Measurements from ENCODE around the gene EVI2B.
"Not testable (repeated sequence)": the region's sequence is repeated elsewhere in the genome, so short reads cannot be mapped to it uniquely, and the experiment has no call there.

Gene EVI2B

DNA sequence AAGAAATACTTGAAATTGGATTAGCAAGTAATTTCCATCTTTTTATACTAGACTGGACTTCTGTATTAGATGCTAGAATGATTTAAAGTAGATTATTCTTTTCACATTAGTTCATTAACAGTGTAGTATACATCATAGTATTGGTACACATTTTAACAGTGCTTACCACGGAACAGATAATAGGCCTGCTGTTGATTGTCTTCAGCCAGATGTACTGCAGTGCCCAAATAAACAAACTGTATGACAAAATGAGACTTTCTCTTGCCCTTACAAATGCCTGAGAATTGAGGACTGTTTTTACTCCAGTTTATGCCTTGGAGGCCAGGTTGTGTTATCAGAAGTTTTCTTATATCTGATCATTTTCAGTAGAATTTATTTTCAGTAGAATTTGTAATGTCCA lies 6.9 kb upstream of the EVI2B start:
- H3K27ac ChIP-seq (ENCODE audit: insufficient read depth in 1 of 2, low read depth in 1 of 2, low read length in 2 of 2, poor library complexity in 1 of 2, severe bottlenecking in 2 of 2), result peak overlapping the region; percentile 74 to 90
- POLR2A ChIA-PET, result no interaction called here
- H3K4me3 ChIP-seq (ENCODE audit: control insufficient read depth in 1 of 7, extremely low read depth in 1 of 7, insufficient read depth in 4 of 7, low read depth in 2 of 7, low read length in 6 of 7), result peak overlapping the region in 6 of 7 experiments; percentile 58 to 85 (median 73)
- peaks cover 28 to 63% (median 56%) of the 10 kb centered on the region in 4 experiments for H3K4me1 ChIP-seq (ENCODE audit: control extremely low read depth in 1 of 4, control insufficient read depth in 4 of 4, insufficient read depth in 4 of 4, low read length in 3 of 4)
- H3K9me3 ChIP-seq (ENCODE audit: control extremely low read depth in 1 of 5, control insufficient read depth in 4 of 5, insufficient read depth in 2 of 5, low read depth in 1 of 5, low read length in 4 of 5), result no peaks in the 10 kb centered on the region
- CTCF ChIA-PET, result interaction anchor here (1.2 to 1.6 kb wide), 2 partner anchors 11 to 57 kb away, joined by 3 to 5 read pairs; no protein-coding TSS in a partner anchor
- no peaks in the 10 kb centered on the region for H3K27me3 ChIP-seq (replicated peaks in 2 of 5; ENCODE audit: control insufficient read depth in 4 of 5, insufficient read depth in 5 of 5, low read length in 4 of 5)
- WGBS (ENCODE audit: insufficient coverage), result no CpG with 5 or more reads among the region's 1 CpG
- peaks cover 0 to 2% (median 0%) of the 10 kb centered on the region in 4 experiments for H3K36me3 ChIP-seq (ENCODE audit: control insufficient read depth in 4 of 4, insufficient read depth in 4 of 4, low read length in 3 of 4)
- DNase-seq, result peak in 1 of 3 donors; percentile 22

DNA sequence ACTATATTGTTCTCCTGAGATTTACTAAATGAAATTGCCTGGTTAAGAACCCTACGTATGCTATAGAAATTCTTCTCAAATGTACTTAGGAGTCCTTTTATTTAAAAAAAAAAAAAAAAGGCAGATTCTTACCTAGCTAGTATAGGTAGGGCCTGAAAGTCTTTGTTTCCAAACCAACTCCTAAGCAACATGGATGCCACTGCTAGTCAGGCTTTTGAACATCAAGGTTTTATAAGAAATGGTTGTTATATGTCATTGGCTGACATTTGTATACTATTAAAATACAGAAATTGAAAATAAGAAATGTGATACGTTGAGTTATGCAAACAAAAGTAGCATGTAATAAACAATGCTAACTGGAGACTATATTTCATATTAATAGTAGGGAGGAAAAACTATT lies 6.4 kb upstream of the EVI2B start:
- H3K27me3 ChIP-seq (replicated peaks in 2 of 5; ENCODE audit: control insufficient read depth in 4 of 5, insufficient read depth in 5 of 5, low read length in 4 of 5), result no peaks in the 10 kb centered on the region
- no peaks in the 10 kb centered on the region for H3K36me3 ChIP-seq (ENCODE audit: control insufficient read depth in 4 of 4, insufficient read depth in 4 of 4, low read length in 3 of 4)
- H3K9me3 ChIP-seq (ENCODE audit: control extremely low read depth in 1 of 5, control insufficient read depth in 4 of 5, insufficient read depth in 2 of 5, low read depth in 1 of 5, low read length in 4 of 5), result no peaks in the 10 kb centered on the region
- ChIA-PET POLR2A (interaction anchor here (1.5 kb wide), 1 partner anchor 10 kb away, joined by 7 read pairs; no protein-coding TSS in a partner anchor), CTCF (interaction anchor here (1.1 to 1.6 kb wide), 3 partner anchors 9 to 57 kb away, joined by 3 to 5 read pairs (median 4); no protein-coding TSS in a partner anchor)
- H3K4me1 ChIP-seq (ENCODE audit: control extremely low read depth in 1 of 4, control insufficient read depth in 4 of 4, insufficient read depth in 4 of 4, low read length in 3 of 4), result peaks cover 28 to 68% (median 61%) of the 10 kb centered on the region in 4 experiments
- WGBS (ENCODE audit: insufficient coverage), result no CpG with 5 or more reads among the region's 2 CpGs
- no peak for DNase-seq
- H3K4me3 ChIP-seq (ENCODE audit: control insufficient read depth in 1 of 7, extremely low read depth in 1 of 7, insufficient read depth in 4 of 7, low read depth in 2 of 7, low read length in 6 of 7), result peak overlapping the region in 6 of 7 experiments; percentile 4 to 85 (median 73)
- H3K27ac ChIP-seq (ENCODE audit: insufficient read depth in 1 of 2, low read depth in 1 of 2, low read length in 2 of 2, poor library complexity in 1 of 2, severe bottlenecking in 2 of 2), result peak overlapping the region; percentile 74 to 90

DNA sequence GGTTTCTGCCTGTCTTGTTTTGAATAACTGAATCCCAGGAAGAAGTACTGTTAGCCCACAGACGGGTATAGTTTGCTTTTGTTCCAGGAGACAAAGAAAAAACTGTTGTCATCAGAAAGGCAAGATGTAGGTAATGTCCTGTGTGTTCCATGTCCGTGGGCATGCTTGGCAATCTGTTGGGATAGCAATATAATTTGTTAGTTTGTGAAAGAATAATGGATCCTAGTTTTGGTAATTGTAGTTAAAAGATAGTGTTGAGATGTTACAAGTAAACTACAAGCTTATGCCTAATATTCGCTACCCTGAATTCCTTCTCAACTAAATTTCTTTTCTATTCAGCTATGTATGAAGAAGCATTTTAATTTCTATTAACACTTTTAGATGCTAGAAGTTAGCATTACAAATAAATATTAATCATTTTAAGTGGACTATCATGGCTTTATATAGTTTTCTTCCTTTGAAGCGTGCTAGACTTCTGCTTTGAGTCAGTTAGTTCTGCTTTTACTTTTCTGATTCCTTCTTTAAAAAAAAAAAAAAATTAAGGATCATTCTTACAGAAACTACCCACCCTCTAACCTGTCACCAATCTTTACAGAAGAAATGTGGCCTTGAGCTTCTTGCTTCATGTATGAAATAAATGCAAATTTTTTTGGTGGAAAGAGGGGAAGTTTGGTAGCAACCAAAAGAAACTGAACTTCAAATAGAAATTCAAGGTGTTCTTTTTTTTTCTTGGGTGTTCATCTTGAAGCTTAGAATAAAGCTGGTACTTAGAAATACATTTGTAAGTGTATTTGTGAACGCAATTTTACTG lies 5.2 kb upstream of the EVI2B start:
- peak overlapping the region in 6 of 7 experiments; percentile 38 to 85 (median 73) for H3K4me3 ChIP-seq (ENCODE audit: control insufficient read depth in 1 of 7, extremely low read depth in 1 of 7, insufficient read depth in 4 of 7, low read depth in 2 of 7, low read length in 6 of 7)
- POLR2A ChIA-PET, result interaction anchor here (1.5 kb wide), 1 partner anchor 9 kb away, joined by 7 read pairs; no protein-coding TSS in a partner anchor
- CTCF ChIA-PET, result interaction anchor here (0.6 to 1.8 kb wide), 2 partner anchors 49 to 54 kb away, joined by 3 to 5 read pairs; no protein-coding TSS in a partner anchor
- WGBS (ENCODE audit: insufficient coverage), result 0% methylated on average over 1 of the region's 5 CpGs
- peak; percentile 48 to 87 (median 83) for DNase-seq
- peaks cover 32 to 79% (median 69%) of the 10 kb centered on the region in 4 experiments for H3K4me1 ChIP-seq (ENCODE audit: control extremely low read depth in 1 of 4, control insufficient read depth in 4 of 4, insufficient read depth in 4 of 4, low read length in 3 of 4)
- no peaks in the 10 kb centered on the region for H3K36me3 ChIP-seq (ENCODE audit: control insufficient read depth in 4 of 4, insufficient read depth in 4 of 4, low read length in 3 of 4)
- peak overlapping the region; percentile 74 to 90 for H3K27ac ChIP-seq (ENCODE audit: insufficient read depth in 1 of 2, low read depth in 1 of 2, low read length in 2 of 2, poor library complexity in 1 of 2, severe bottlenecking in 2 of 2)
- H3K9me3 ChIP-seq (ENCODE audit: control extremely low read depth in 1 of 5, control insufficient read depth in 4 of 5, insufficient read depth in 2 of 5, low read depth in 1 of 5, low read length in 4 of 5), result no peaks in the 10 kb centered on the region
- no peaks in the 10 kb centered on the region for H3K27me3 ChIP-seq (replicated peaks in 2 of 5; ENCODE audit: control insufficient read depth in 4 of 5, insufficient read depth in 5 of 5, low read length in 4 of 5)

DNA sequence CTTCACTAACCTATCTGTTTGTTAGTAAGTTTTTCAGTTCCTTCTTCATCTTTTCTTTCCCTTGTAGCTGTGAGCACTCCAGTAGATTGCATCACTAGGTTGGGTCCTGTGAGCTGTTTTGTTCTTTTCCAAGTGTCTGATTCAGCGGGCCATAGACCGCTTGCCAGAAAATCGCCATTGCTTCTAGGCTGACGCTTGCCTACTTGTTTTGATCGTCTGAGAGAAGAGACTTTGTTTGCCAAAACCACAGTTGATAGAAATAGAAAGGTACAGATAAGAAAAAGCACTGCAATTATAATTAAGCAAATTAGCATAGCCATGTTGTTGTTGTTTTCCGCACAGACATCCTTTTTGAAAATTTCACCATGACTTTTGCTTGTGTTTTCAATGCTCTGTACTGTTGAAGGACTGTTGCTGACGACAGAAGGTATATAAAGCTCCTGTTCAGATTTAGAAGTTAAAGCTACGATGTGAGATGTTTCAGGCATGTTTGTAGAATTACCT lies 4.5 kb upstream of the EVI2B start:
- ChIA-PET CTCF (interaction anchor here (1.8 kb wide), 1 partner anchor 54 kb away, joined by 5 read pairs; no protein-coding TSS in a partner anchor), POLR2A (no interaction called here)
- Histone ChIP-seq H3K36me3 (ENCODE audit: control insufficient read depth in 4 of 4, insufficient read depth in 4 of 4, low read length in 3 of 4) (no peaks in the 10 kb centered on the region), H3K4me1 (ENCODE audit: control extremely low read depth in 1 of 4, control insufficient read depth in 4 of 4, insufficient read depth in 4 of 4, low read length in 3 of 4) (peaks cover 32 to 80% (median 69%) of the 10 kb centered on the region in 4 experiments), H3K27me3 (replicated peaks in 2 of 5; ENCODE audit: control insufficient read depth in 4 of 5, insufficient read depth in 5 of 5, low read length in 4 of 5) (no peaks in the 10 kb centered on the region), H3K27ac (ENCODE audit: insufficient read depth in 1 of 2, low read depth in 1 of 2, low read length in 2 of 2, poor library complexity in 1 of 2, severe bottlenecking in 2 of 2) (peak overlapping the region; percentile 74 to 90), H3K4me3 (ENCODE audit: control insufficient read depth in 1 of 7, extremely low read depth in 1 of 7, insufficient read depth in 4 of 7, low read depth in 2 of 7, low read length in 6 of 7) (peak overlapping the region in 6 of 7 experiments; percentile 38 to 83 (median 66)), H3K9me3 (ENCODE audit: control extremely low read depth in 1 of 5, control insufficient read depth in 4 of 5, insufficient read depth in 2 of 5, low read depth in 1 of 5, low read length in 4 of 5) (no peaks in the 10 kb centered on the region)
- DNase-seq, result peak in 2 of 3 donors; percentile 53 to 54
- 50% methylated on average over 2 of the region's 8 CpGs for WGBS (ENCODE audit: insufficient coverage)

DNA sequence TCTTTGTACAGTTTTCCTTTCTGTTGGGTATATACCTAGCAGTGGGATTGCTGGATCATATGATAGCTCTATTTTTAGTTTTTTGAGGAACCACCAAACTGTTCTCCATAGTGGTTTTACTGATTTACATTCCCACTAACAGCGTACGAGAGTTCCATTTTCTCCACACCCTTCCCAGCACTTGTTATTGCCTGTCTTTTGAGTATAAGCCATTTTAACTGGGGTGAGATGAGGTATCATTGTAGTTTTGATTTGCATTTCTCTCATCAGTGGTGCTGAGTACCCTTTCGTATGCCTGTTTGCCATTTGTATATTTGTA lies 887 bp upstream of the EVI2B start:
- Histone ChIP-seq H3K4me3 (ENCODE audit: control insufficient read depth in 1 of 7, extremely low read depth in 1 of 7, insufficient read depth in 4 of 7, low read depth in 2 of 7, low read length in 6 of 7) (peak overlapping the region in 3 of 7 experiments; percentile 1 to 26 (median 26)), H3K27me3 (replicated peaks in 2 of 5; ENCODE audit: control insufficient read depth in 4 of 5, insufficient read depth in 5 of 5, low read length in 4 of 5) (no peaks in the 10 kb centered on the region), H3K36me3 (ENCODE audit: control insufficient read depth in 4 of 4, insufficient read depth in 4 of 4, low read length in 3 of 4) (no peaks in the 10 kb centered on the region), H3K9me3 (ENCODE audit: control extremely low read depth in 1 of 5, control insufficient read depth in 4 of 5, insufficient read depth in 2 of 5, low read depth in 1 of 5, low read length in 4 of 5) (no peaks in the 10 kb centered on the region), H3K4me1 (ENCODE audit: control extremely low read depth in 1 of 4, control insufficient read depth in 4 of 4, insufficient read depth in 4 of 4, low read length in 3 of 4) (peaks cover 32 to 83% (median 72%) of the 10 kb centered on the region in 4 experiments), H3K27ac (ENCODE audit: insufficient read depth in 1 of 2, low read depth in 1 of 2, low read length in 2 of 2, poor library complexity in 1 of 2, severe bottlenecking in 2 of 2) (peak overlapping the region in 1 of 2 experiments; percentile 91)
- no peak for DNase-seq
- WGBS (ENCODE audit: insufficient coverage), result no CpG with 5 or more reads among the region's 3 CpGs
- POLR2A ChIA-PET, result no interaction called here
- CTCF ChIA-PET, result no interaction called here

DNA sequence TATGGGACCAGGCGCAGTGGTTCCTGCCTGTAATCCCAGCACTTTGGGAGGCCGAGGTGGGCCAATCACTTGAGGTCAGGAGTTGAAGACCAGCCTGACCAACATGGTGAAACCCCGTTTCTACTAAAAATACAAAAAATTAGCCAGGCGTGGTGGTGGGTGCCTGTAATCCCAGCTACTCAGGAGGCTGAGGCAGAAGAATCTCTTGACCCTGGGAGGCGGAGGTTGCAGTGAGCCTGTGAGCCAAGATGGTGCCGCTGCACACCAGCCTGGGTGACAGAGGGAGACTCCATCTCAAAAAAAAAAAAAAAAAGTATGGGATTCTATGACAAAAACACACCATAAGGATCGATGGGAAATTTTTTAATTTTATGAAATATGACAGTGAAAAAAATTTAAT lies 1.6 kb downstream of the EVI2B start:
- 22% methylated on average over 1 of the region's 7 CpGs for WGBS (ENCODE audit: insufficient coverage)
- H3K36me3 ChIP-seq (ENCODE audit: control insufficient read depth in 4 of 4, insufficient read depth in 4 of 4, low read length in 3 of 4); H3K9me3 ChIP-seq (ENCODE audit: control extremely low read depth in 1 of 5, control insufficient read depth in 4 of 5, insufficient read depth in 2 of 5, low read depth in 1 of 5, low read length in 4 of 5); H3K27me3 ChIP-seq (replicated peaks in 2 of 5; ENCODE audit: control insufficient read depth in 4 of 5, insufficient read depth in 5 of 5, low read length in 4 of 5); POLR2A ChIA-PET: not testable (repeated sequence)
- Histone ChIP-seq H3K4me1 (ENCODE audit: control extremely low read depth in 1 of 4, control insufficient read depth in 4 of 4, insufficient read depth in 4 of 4, low read length in 3 of 4) (peaks cover 40 to 82% (median 73%) of the 10 kb centered on the region in 4 experiments), H3K27ac (ENCODE audit: insufficient read depth in 1 of 2, low read depth in 1 of 2, low read length in 2 of 2, poor library complexity in 1 of 2, severe bottlenecking in 2 of 2) (peak overlapping the region; percentile 46 to 91), H3K4me3 (ENCODE audit: control insufficient read depth in 1 of 7, extremely low read depth in 1 of 7, insufficient read depth in 4 of 7, low read depth in 2 of 7, low read length in 6 of 7) (peak overlapping the region in 6 of 7 experiments; percentile 63 to 98 (median 80))
- CTCF ChIA-PET, result interaction anchor here (0.7 to 1.1 kb wide), 2 partner anchors 8 to 265 kb away, joined by 3 to 4 read pairs; no protein-coding TSS in a partner anchor
- DNase-seq, result peak in 1 of 3 donors; percentile 30

Data from common myeloid progenitor, CD34-positive (primary cell).